DOHH2 (cell line): Measurements from ENCODE around the gene NUMBL.

ENCODE experiments used
- EZH2phosphoT487 ChIP-seq: fragments of 200-600 bp; sonication (generic); IDR thresholded peaks from 2 replicates; pipeline ENCODE4 v1.6.1; 2017; ENCODE audit warnings: borderline replicate concordance, mild to moderate bottlenecking, antibody characterized with exemption, low read length, moderate library complexity, mixed read lengths
- TF ChIP-seq, protein P1 (sequence below): fragments of 200-600 bp; sonication (generic); IDR thresholded peaks from one replicate; pipeline ENCODE4 v1.5.1; 2014; ENCODE audit warnings: antibody characterized with exemption, mild to moderate bottlenecking, low read depth, low read length; ENCODE audit not compliant: poor library complexity, severe bottlenecking

DNA sequence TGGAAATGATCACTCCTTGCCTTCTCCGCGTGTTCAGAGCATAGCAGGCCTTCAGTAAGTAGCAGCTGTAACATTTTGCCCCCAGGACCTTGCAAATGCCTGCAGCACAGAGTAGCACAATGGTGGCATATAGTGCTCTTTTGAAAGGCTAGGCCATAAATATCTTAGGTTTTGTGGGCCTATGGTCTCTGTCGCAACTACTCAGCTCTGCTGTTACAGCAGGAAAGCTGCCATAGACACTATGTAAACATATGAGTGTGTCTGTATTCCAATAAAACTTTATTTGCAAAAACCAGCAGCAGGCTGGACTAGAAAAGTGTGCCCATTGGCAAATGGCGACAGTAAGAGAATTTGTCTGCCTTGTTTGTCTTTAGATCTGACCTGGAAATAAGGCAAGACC lies 35.8 kb upstream of the NUMBL start:
- TF ChIP-seq, protein P1, sequence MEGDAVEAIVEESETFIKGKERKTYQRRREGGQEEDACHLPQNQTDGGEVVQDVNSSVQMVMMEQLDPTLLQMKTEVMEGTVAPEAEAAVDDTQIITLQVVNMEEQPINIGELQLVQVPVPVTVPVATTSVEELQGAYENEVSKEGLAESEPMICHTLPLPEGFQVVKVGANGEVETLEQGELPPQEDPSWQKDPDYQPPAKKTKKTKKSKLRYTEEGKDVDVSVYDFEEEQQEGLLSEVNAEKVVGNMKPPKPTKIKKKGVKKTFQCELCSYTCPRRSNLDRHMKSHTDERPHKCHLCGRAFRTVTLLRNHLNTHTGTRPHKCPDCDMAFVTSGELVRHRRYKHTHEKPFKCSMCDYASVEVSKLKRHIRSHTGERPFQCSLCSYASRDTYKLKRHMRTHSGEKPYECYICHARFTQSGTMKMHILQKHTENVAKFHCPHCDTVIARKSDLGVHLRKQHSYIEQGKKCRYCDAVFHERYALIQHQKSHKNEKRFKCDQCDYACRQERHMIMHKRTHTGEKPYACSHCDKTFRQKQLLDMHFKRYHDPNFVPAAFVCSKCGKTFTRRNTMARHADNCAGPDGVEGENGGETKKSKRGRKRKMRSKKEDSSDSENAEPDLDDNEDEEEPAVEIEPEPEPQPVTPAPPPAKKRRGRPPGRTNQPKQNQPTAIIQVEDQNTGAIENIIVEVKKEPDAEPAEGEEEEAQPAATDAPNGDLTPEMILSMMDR = no peak
- no peak for TF ChIP-seq EZH2phosphoT487
